Measurements from ENCODE around the gene CACNB2.
"Not testable (repeated sequence)": the region's sequence is repeated elsewhere in the genome, so short reads cannot be mapped to it uniquely, and the experiment has no call there.

Gene CACNB2

GRCh38 chr10:18577823-18578685 lies 437.8 kb downstream of the CACNB2 start:
- DNase-seq, result no peak

- no peak for DNase-seq
Measured at GRCh38 chr10:18582803-18583202, 442.6 kb downstream of the CACNB2 start.

- DNase-seq, result no peak
Measured at GRCh38 chr10:18583575-18584270, 443.5 kb downstream of the CACNB2 start.

GRCh38 chr10:18586637-18587036 lies 446.4 kb downstream of the CACNB2 start:
- not testable (repeated sequence) for DNase-seq

GRCh38 chr10:18591141-18591540 lies 450.9 kb downstream of the CACNB2 start:
- not testable (repeated sequence) for DNase-seq

Measured in T-helper 9 cell (primary cell).